Mesendoderm (in vitro differentiated cells): ENCODE results near the gene RUNX2.

Experiments used
- DNase-seq: peaks from one replicate; pipeline ENCODE4 v3.0.0; 2013
- H2AK5ac ChIP-seq: 2 replicates; pipeline ENCODE4 v1.6.1; 2013; ENCODE audit warnings: low read length, inconsistent platforms
- H2BK120ac ChIP-seq: 2 replicates; pipeline ENCODE4 v1.6.1; 2013; ENCODE audit warnings: low read depth, mild to moderate bottlenecking, low read length, moderate library complexity, mixed read lengths
- H2BK15ac ChIP-seq: replicated peaks from 2 replicates; pipeline ENCODE4 v1.6.1; 2013; ENCODE audit warnings: low read depth, mild to moderate bottlenecking, moderate library complexity
- H2BK5ac ChIP-seq: 2 replicates; pipeline ENCODE4 v1.6.1; 2013; ENCODE audit warnings: low read length, inconsistent platforms
- H3K18ac ChIP-seq: 2 replicates; pipeline ENCODE4 v1.6.1; 2013; ENCODE audit warnings: mild to moderate bottlenecking, low read length, mixed read lengths
- H3K23ac ChIP-seq: one replicate; pipeline ENCODE4 v1.6.1; 2013; ENCODE audit warnings: low read length
- H3K27ac ChIP-seq: 2 replicates; pipeline ENCODE4 v1.5.1; 2013; ENCODE audit warnings: low read depth, mild to moderate bottlenecking, inconsistent platforms, low read length, moderate library complexity
- H3K27me3 ChIP-seq: 2 replicates; pipeline ENCODE4 v1.6.1; 2013; ENCODE audit warnings: low read length, control low read depth, mild to moderate bottlenecking, inconsistent platforms; ENCODE audit not compliant: insufficient read depth, poor library complexity
- H3K36me3 ChIP-seq: 2 replicates; pipeline ENCODE4 v1.6.1; 2013; ENCODE audit warnings: low read length, inconsistent platforms; ENCODE audit not compliant: control insufficient read depth, insufficient read depth
- H3K4ac ChIP-seq: one replicate; pipeline ENCODE4 v1.6.1; 2013; ENCODE audit warnings: low read depth, mild to moderate bottlenecking, low read length, moderate library complexity
- H3K4me1 ChIP-seq: 2 replicates; pipeline ENCODE4 v1.6.1; 2013; ENCODE audit warnings: low read depth, low read length, inconsistent platforms; ENCODE audit not compliant: control insufficient read depth
- H3K4me2 ChIP-seq: 2 replicates; pipeline ENCODE4 v1.6.1; 2013; ENCODE audit warnings: low read length
- H3K4me3 ChIP-seq: 2 replicates; pipeline ENCODE4 v1.5.1; 2013; ENCODE audit warnings: mild to moderate bottlenecking, low read length
- H3K56ac ChIP-seq: one replicate; pipeline ENCODE4 v1.6.1; 2013; ENCODE audit warnings: low read length
- H3K79me1 ChIP-seq: 2 replicates; pipeline ENCODE4 v1.6.1; 2013; ENCODE audit warnings: low read length, inconsistent platforms
- H3K79me2 ChIP-seq: 2 replicates; pipeline ENCODE4 v1.6.1; 2013; ENCODE audit warnings: mild to moderate bottlenecking, low read length; ENCODE audit not compliant: control insufficient read depth, insufficient read depth
- H3K9ac ChIP-seq: 2 replicates; pipeline ENCODE4 v1.6.1; 2013; ENCODE audit warnings: low read length, inconsistent platforms
- H4K5ac ChIP-seq: one replicate; pipeline ENCODE4 v1.6.1; 2013; ENCODE audit warnings: low read length
- H4K8ac ChIP-seq: one replicate; pipeline ENCODE4 v1.6.1; 2013; ENCODE audit warnings: low read depth, mild to moderate bottlenecking, control low read depth, low read length, moderate library complexity
- WGBS: extraction: QIAGEN DNeasy Blood & Tissue Kit; methylation state at CpG from one replicate; pipeline ENCODE4 v1.1.7; 2013; ENCODE audit warnings: low lambda C conversion rate, missing lambda C conversion rate; ENCODE audit not compliant: insufficient coverage; ENCODE audit errors: extremely low coverage; 5-methylcytosine and 5-hydroxymethylcytosine counted together

RUNX2 gene

GRCh38 chr6:45572833-45573232 is 244.7 kb downstream of the RUNX2 start:
- no peaks in the 10 kb centered on the region for H3K4me1 ChIP-seq
- H2BK15ac ChIP-seq: no peak overlapping the region
- H3K36me3 ChIP-seq: no peaks in the 10 kb centered on the region
- DNase-seq: no peak
- H3K23ac ChIP-seq: no peak overlapping the region
- H2BK5ac ChIP-seq: no peak overlapping the region
- no peak overlapping the region for H2AK5ac ChIP-seq
- H3K79me2 ChIP-seq: no peaks in the 10 kb centered on the region
- H3K4me2 ChIP-seq: no peak overlapping the region
- no peak overlapping the region for H3K9ac ChIP-seq
- H4K8ac ChIP-seq: no peak overlapping the region
- H3K79me1 ChIP-seq: no peaks in the 10 kb centered on the region
- no peak overlapping the region for H3K56ac ChIP-seq
- no peaks in the 10 kb centered on the region for H3K27me3 ChIP-seq
- no peak overlapping the region for H3K4me3 ChIP-seq
- no peak overlapping the region for H3K27ac ChIP-seq
- no peak overlapping the region for H2BK120ac ChIP-seq
- no peak overlapping the region for H3K18ac ChIP-seq
- no peak overlapping the region for H3K4ac ChIP-seq
- no CpG with 5 or more reads among the region's 4 CpGs for WGBS
- H4K5ac ChIP-seq: no peak overlapping the region

GRCh38 chr6:45574014-45574461 is 245.9 kb downstream of the RUNX2 start:
- no CpG with 5 or more reads among the region's 6 CpGs for WGBS
- H4K8ac ChIP-seq: no peak overlapping the region

GRCh38 chr6:45574885-45575284 is 246.8 kb downstream of the RUNX2 start:
- Histone ChIP-seq H3K27ac (no peak overlapping the region), H3K4ac (no peak overlapping the region), H3K4me1 (no peaks in the 10 kb centered on the region), H3K4me3 (no peak overlapping the region), H3K56ac (no peak overlapping the region), H3K36me3 (no peaks in the 10 kb centered on the region), H3K27me3 (no peaks in the 10 kb centered on the region), H2BK5ac (no peak overlapping the region), H3K18ac (no peak overlapping the region), H3K4me2 (no peak overlapping the region), H2AK5ac (no peak overlapping the region), H3K9ac (no peak overlapping the region), H3K79me1 (no peaks in the 10 kb centered on the region), H2BK15ac (no peak overlapping the region), H4K5ac (no peak overlapping the region), H3K79me2 (no peaks in the 10 kb centered on the region), H3K23ac (no peak overlapping the region), H4K8ac (no peak overlapping the region), H2BK120ac (no peak overlapping the region)
- no peak for DNase-seq
- no CpG with 5 or more reads among the region's 1 CpG for WGBS

More at GRCh38 chr6:45574014-45574461, 245.9 kb downstream of the RUNX2 start:
- no peaks in the 10 kb centered on the region for H3K27me3 ChIP-seq
- no peak overlapping the region for H3K4me2 ChIP-seq
- H3K23ac ChIP-seq: no peak overlapping the region
- no peaks in the 10 kb centered on the region for H3K36me3 ChIP-seq
- no peak overlapping the region for H3K4ac ChIP-seq
- H3K18ac ChIP-seq: no peak overlapping the region
- no peaks in the 10 kb centered on the region for H3K4me1 ChIP-seq
- H3K4me3 ChIP-seq: no peak overlapping the region
- H2BK120ac ChIP-seq: no peak overlapping the region
- no peak overlapping the region for H3K56ac ChIP-seq
- H3K27ac ChIP-seq: no peak overlapping the region
- no peak for DNase-seq
- no peak overlapping the region for H2AK5ac ChIP-seq
- H2BK5ac ChIP-seq: no peak overlapping the region
- H3K79me1 ChIP-seq: no peaks in the 10 kb centered on the region
- H4K5ac ChIP-seq: no peak overlapping the region
- no peaks in the 10 kb centered on the region for H3K79me2 ChIP-seq
- no peak overlapping the region for H3K9ac ChIP-seq
- H2BK15ac ChIP-seq: no peak overlapping the region

- Histone ChIP-seq H3K27ac (no peak overlapping the region), H4K5ac (no peak overlapping the region), H2BK15ac (no peak overlapping the region), H3K4ac (no peak overlapping the region), H3K79me1 (no peaks in the 10 kb centered on the region), H3K18ac (no peak overlapping the region), H3K9ac (no peak overlapping the region), H3K79me2 (no peaks in the 10 kb centered on the region), H3K4me2 (no peak overlapping the region), H3K56ac (no peak overlapping the region), H2BK120ac (no peak overlapping the region), H3K4me3 (no peak overlapping the region), H3K36me3 (no peaks in the 10 kb centered on the region), H4K8ac (no peak overlapping the region), H3K27me3 (no peaks in the 10 kb centered on the region), H2AK5ac (no peak overlapping the region), H3K23ac (no peak overlapping the region), H3K4me1 (no peaks in the 10 kb centered on the region), H2BK5ac (no peak overlapping the region)
- DNase-seq: no peak
- no CpG with 5 or more reads among the region's 15 CpGs for whole genome bisulfite sequencing
Measured at GRCh38 chr6:45576648-45577624, 248.8 kb downstream of the RUNX2 start.

GRCh38 chr6:45577836-45578504 is 249.8 kb downstream of the RUNX2 start:
- Histone ChIP-seq H4K8ac (no peak overlapping the region), H3K56ac (no peak overlapping the region), H2BK120ac (no peak overlapping the region), H3K36me3 (no peaks in the 10 kb centered on the region), H3K27ac (no peak overlapping the region), H2BK15ac (no peak overlapping the region), H2AK5ac (no peak overlapping the region), H3K79me1 (no peaks in the 10 kb centered on the region), H3K4ac (no peak overlapping the region), H3K27me3 (no peaks in the 10 kb centered on the region), H3K18ac (no peak overlapping the region), H3K79me2 (no peaks in the 10 kb centered on the region), H2BK5ac (no peak overlapping the region), H4K5ac (no peak overlapping the region), H3K4me1 (no peaks in the 10 kb centered on the region), H3K23ac (no peak overlapping the region), H3K9ac (no peak overlapping the region), H3K4me3 (no peak overlapping the region), H3K4me2 (no peak overlapping the region)
- DNase-seq: no peak
- WGBS: no CpG with 5 or more reads among the region's 9 CpGs
